H7 (cell line): ENCODE measurements around the gene CORO7. TPM values are rescaled to one million over a fixed set of nuclear protein-coding genes. Genes with fewer than 3 reads are reported as not detected.

ENCODE experiments used
- DNase-seq: peaks from one replicate; pipeline ENCODE4 v3.0.0; 2012
- H3K27me3 ChIP-seq: 2 replicates; pipeline ENCODE4 v1.6.0; 2011; ENCODE audit warnings: mild to moderate bottlenecking, low read length; ENCODE audit not compliant: control insufficient read depth, insufficient read depth
- H3K36me3 ChIP-seq: replicated peaks from 2 replicates; pipeline ENCODE4 v1.5.1; 2011; ENCODE audit warnings: low read length; ENCODE audit not compliant: control insufficient read depth, insufficient read depth
- H3K4me3 ChIP-seq: 2 replicates; pipeline ENCODE4 v1.5.1; 2011; ENCODE audit warnings: low read depth, mild to moderate bottlenecking, control low read depth, low read length, moderate library complexity; ENCODE audit not compliant: insufficient read depth
- total RNA-seq: library from RNA; depleted of rRNA; stranded (reverse); fragments of >200 nt; shearing (Covaris generic); gene quantifications from 2 replicates; pipeline ENCODE4 v1.2.3, GENCODE V29; 2014

Gene CORO7
- total RNA-seq, 1 experiment from 2014 or later = 37.9 TPM

GRCh38 chr16:4378161-4378666, 38.2 kb downstream of the CORO7 start:
- no peak for DNase-seq
- no peaks in the 10 kb centered on the region for H3K27me3 ChIP-seq
- H3K36me3 ChIP-seq = no peaks in the 10 kb centered on the region
- no peak overlapping the region for H3K4me3 ChIP-seq

- no peak overlapping the region for H3K4me3 ChIP-seq
- DNase-seq = peak; percentile 90
- no peaks in the 10 kb centered on the region for H3K27me3 ChIP-seq
- H3K36me3 ChIP-seq = no peaks in the 10 kb centered on the region
These were observed 38.7 kb downstream of the CORO7 start for GRCh38 chr16:4377573-4378154.

- Histone ChIP-seq H3K36me3 (no peaks in the 10 kb centered on the region), H3K27me3 (peaks cover 2% of the 10 kb centered on the region), H3K4me3 (no peak overlapping the region)
- peak; percentile 85 for DNase-seq
These were observed 39.4 kb downstream of the CORO7 start for GRCh38 chr16:4376893-4377572.

- peaks cover 3% of the 10 kb centered on the region for H3K27me3 ChIP-seq
- H3K36me3 ChIP-seq = no peaks in the 10 kb centered on the region
- DNase-seq = no peak
- H3K4me3 ChIP-seq = no peak overlapping the region
These were observed 40.1 kb downstream of the CORO7 start for GRCh38 chr16:4376126-4376892.

- Histone ChIP-seq H3K27me3 (peaks cover 3% of the 10 kb centered on the region), H3K4me3 (no peak overlapping the region), H3K36me3 (no peaks in the 10 kb centered on the region)
- DNase-seq = no peak
These were observed 40.7 kb downstream of the CORO7 start for GRCh38 chr16:4375717-4376116.

- peak; percentile 92 for DNase-seq
- peaks cover 3% of the 10 kb centered on the region for H3K27me3 ChIP-seq
- H3K4me3 ChIP-seq = no peak overlapping the region
- H3K36me3 ChIP-seq = no peaks in the 10 kb centered on the region
These were observed 42.3 kb downstream of the CORO7 start for GRCh38 chr16:4373909-4374742.

- Histone ChIP-seq H3K4me3 (no peak overlapping the region), H3K36me3 (no peaks in the 10 kb centered on the region), H3K27me3 (peaks cover 3% of the 10 kb centered on the region)
- peak; percentile 66 for DNase-seq
These were observed 43.0 kb downstream of the CORO7 start for GRCh38 chr16:4373356-4373908.

- peak; percentile 85 for DNase-seq
- no peaks in the 10 kb centered on the region for H3K36me3 ChIP-seq
- H3K27me3 ChIP-seq = peaks cover 3% of the 10 kb centered on the region
- peak overlapping the region; percentile 40; the same call in 1 of the 2 replicates for H3K4me3 ChIP-seq
These were observed 43.6 kb downstream of the CORO7 start for GRCh38 chr16:4372578-4373355.

- no peaks in the 10 kb centered on the region for H3K36me3 ChIP-seq
- peaks cover 3% of the 10 kb centered on the region for H3K27me3 ChIP-seq
- DNase-seq = peak; percentile 82
- peak overlapping the region; percentile 40 for H3K4me3 ChIP-seq
These were observed 44.3 kb downstream of the CORO7 start for GRCh38 chr16:4372001-4372577.

- H3K4me3 ChIP-seq = peak within 1 kb of the TSS; percentile 40
These were observed 44.9 kb downstream of the CORO7 start, which contains the start of gene VASN for GRCh38 chr16:4371357-4372000. Gene VASN, plus strand, starts transcription at chr16:4371848. Its CDS starts 9,030 bp downstream, at chr16:4380878.

GRCh38 chr16:4370570-4371356, 45.6 kb downstream of the CORO7 start:
- Histone ChIP-seq H3K27me3 (peaks cover 3% of the 10 kb centered on the region), H3K4me3 (no peak overlapping the region), H3K36me3 (no peaks in the 10 kb centered on the region)
- DNase-seq = no peak

More at GRCh38 chr16:4371357-4372000, 44.9 kb downstream of the CORO7 start, which contains the start of gene VASN:
- Histone ChIP-seq H3K36me3 (no peaks in the 10 kb centered on the region), H3K27me3 (peaks cover 3% of the 10 kb centered on the region)
- peak; percentile 100 for DNase-seq

GRCh38 chr16:4370151-4370550, 46.2 kb downstream of the CORO7 start:
- DNase-seq = no peak
- no peak overlapping the region for H3K4me3 ChIP-seq

More at GRCh38 chr16:4370151-4370550, 46.2 kb downstream of the CORO7 start:
- H3K36me3 ChIP-seq = no peaks in the 10 kb centered on the region
- H3K27me3 ChIP-seq = peaks cover 3% of the 10 kb centered on the region
